HCT116 (cell line): Measurements from ENCODE around the gene FBXO30.

Experiments used
- ATF3 ChIP-seq: IDR thresholded peaks from 2 replicates; pipeline ENCODE4 v1.6.1; 2012
- CBX3 ChIP-seq: IDR thresholded peaks from 2 replicates; pipeline ENCODE4 v1.6.1; 2012; ENCODE audit warnings: low read depth
- CEBPB ChIP-seq: IDR thresholded peaks from 2 replicates; pipeline ENCODE4 v1.6.1; 2012; ENCODE audit warnings: low read depth
- CTCF ChIP-seq, 3 experiments: fragments of 200-600 bp in 1 of 3; sonication (generic) in 1 of 3; IDR thresholded peaks in 2 of 3; conservative IDR thresholded peaks in 1 of 3; 2 replicates each; pipeline ENCODE4 v1.5.1; 2012 to 2017; ENCODE audit warnings: low read depth in 2 of 3, low read length in 2 of 3, antibody characterized with exemption in 1 of 3, borderline replicate concordance in 1 of 3, control low read depth in 1 of 3, mild to moderate bottlenecking in 1 of 3, mixed read lengths in 1 of 3, mixed run types in 1 of 3, moderate library complexity in 1 of 3; ENCODE audit not compliant: insufficient read depth in 1 of 3
- EGR1 ChIP-seq: IDR thresholded peaks from 2 replicates; pipeline ENCODE4 v1.6.1; 2012; ENCODE audit warnings: low read depth
- EZH2 ChIP-seq: fragments of 200-600 bp; sonication (generic); IDR thresholded peaks from 2 replicates; pipeline ENCODE4 v1.6.1; 2017; ENCODE audit warnings: antibody characterized with exemption, mixed run types
- POLR2A ChIP-seq: IDR thresholded peaks from 2 replicates; pipeline ENCODE4 v1.7.0; 2011; ENCODE audit warnings: borderline replicate concordance; ENCODE audit not compliant: insufficient read depth, insufficient read length; ENCODE audit errors: extremely low read depth
- RAD21 ChIP-seq: IDR thresholded peaks from 2 replicates; pipeline ENCODE4 v1.6.1; 2012; ENCODE audit warnings: low read depth, mild to moderate bottlenecking
- REST ChIP-seq: IDR thresholded peaks from 2 replicates; pipeline ENCODE4 v1.6.1; 2012; ENCODE audit warnings: low read depth
- SIN3A ChIP-seq: IDR thresholded peaks from 2 replicates; pipeline ENCODE4 v1.6.1; 2012; ENCODE audit warnings: low read depth
- TCF7L2 ChIP-seq: IDR thresholded peaks from 2 replicates; pipeline ENCODE4 v1.7.0; 2011; ENCODE audit warnings: borderline replicate concordance, inconsistent platforms; ENCODE audit not compliant: insufficient read depth, insufficient read length; ENCODE audit errors: extremely low read depth
- YY1 ChIP-seq: IDR thresholded peaks from 2 replicates; pipeline ENCODE4 v1.6.1; 2011; ENCODE audit warnings: low read length, low read depth, moderate library complexity, mild to moderate bottlenecking; ENCODE audit not compliant: insufficient replicate concordance; ENCODE audit errors: extremely low read depth
- ZNF274 ChIP-seq: fragments of 200-500 bp; sonication (Bioruptor generic); IDR thresholded peaks from 2 replicates; pipeline ENCODE4 v1.6.1; 2014; ENCODE audit warnings: mild to moderate bottlenecking, low read depth, low read length, inconsistent platforms

- TF ChIP-seq CTCF (IDR thresholded peaks at IDR 0.05 in 2 of 3, conservative IDR thresholded peaks at IDR 0.05 in 1 of 3; ENCODE audit: borderline replicate concordance in 1 of 3, insufficient read depth in 1 of 3, low read depth in 2 of 3, low read length in 2 of 3) (no peak), RAD21 (no peak), CEBPB (no peak), ZNF274 (no peak), POLR2A (no peak), EGR1 (no peak), CBX3 (no peak), YY1 (no peak), ATF3 (no peak), REST (no peak), SIN3A (no peak), EZH2 (no peak), TCF7L2 (no peak)
Observed at GRCh38 chr6:145763742-145764141, 50.9 kb downstream of the FBXO30 start.
